Transverse colon (tissue), 4 donors: ENCODE measurements around the gene MAP3K14.

Experiments used
- CTCF ChIP-seq, 5 experiments: fragments of 200-600 bp in 3 of 5; fragments of 450-650 bp in 2 of 5; sonication (generic) in 3 of 5; IDR thresholded peaks; 1 replicate in 2 of 5; 2 replicates in 3 of 5; pipeline ENCODE4 v1.5.1; 2016 to 2017; ENCODE audit warnings: antibody characterized with exemption in 5 of 5, inconsistent platforms in 3 of 5, mild to moderate bottlenecking in 2 of 5, moderate library complexity in 1 of 5
- POLR2AphosphoS5 ChIP-seq, 3 donors: sonication (generic); formaldehyde crosslinking; IDR thresholded peaks; one replicate each; pipeline ENCODE4 v1.6.1; 2016; ENCODE audit warnings: antibody characterized with exemption in 3 of 3

GRCh38 chr17:45351831-45352230 lies 35.0 kb upstream of the MAP3K14 start:
- TF ChIP-seq POLR2AphosphoS5 (IDR thresholded peaks at IDR 0.05) (no peak), CTCF (IDR thresholded peaks at IDR 0.05) (no peak)
